ENCODE data around the gene VSIR.

VSIR gene

DNA sequence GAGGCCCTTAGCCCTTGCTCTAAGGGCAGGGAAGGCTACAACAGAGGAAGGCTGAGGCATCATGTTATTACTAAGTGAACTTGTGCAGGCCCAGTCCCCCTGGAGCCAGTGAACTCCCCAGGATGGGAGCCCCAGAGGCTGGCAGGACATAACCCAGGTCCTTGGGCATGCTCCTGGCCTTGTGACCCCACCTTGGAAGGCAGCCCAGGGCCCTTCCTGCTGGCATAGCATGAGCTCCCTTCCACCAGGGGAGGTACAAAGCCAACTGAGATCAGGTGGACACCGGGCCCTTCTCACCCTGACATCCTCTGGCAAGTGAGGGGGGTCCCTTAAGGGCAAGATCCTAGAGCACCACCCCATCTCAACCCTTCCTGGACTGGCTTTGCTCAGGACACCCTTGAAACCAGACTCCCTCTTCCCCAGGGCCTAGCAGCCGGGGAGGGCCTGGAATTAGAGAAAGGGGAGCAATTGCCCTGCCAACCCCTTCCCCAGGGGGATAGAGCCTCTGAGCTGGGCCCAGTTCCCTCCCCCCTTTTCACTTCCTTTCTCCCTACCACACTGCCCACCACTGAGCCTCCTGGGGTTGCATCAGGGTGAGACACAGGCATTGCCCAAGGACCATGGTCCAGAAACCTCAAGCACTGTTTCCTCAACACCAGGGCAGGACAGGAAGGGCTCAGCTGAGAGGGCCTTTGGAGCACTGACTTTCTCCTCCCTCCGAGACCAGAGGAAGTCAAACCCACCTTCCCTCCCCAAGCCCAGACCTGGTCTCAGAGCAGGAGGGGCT is 1.8 kb upstream of the VSIR start:
- DNase-seq (ENCODE audit: insufficient read length, low spot score) (no peak), FAIRE-seq (no peak)
- TF ChIP-seq, protein P1, sequence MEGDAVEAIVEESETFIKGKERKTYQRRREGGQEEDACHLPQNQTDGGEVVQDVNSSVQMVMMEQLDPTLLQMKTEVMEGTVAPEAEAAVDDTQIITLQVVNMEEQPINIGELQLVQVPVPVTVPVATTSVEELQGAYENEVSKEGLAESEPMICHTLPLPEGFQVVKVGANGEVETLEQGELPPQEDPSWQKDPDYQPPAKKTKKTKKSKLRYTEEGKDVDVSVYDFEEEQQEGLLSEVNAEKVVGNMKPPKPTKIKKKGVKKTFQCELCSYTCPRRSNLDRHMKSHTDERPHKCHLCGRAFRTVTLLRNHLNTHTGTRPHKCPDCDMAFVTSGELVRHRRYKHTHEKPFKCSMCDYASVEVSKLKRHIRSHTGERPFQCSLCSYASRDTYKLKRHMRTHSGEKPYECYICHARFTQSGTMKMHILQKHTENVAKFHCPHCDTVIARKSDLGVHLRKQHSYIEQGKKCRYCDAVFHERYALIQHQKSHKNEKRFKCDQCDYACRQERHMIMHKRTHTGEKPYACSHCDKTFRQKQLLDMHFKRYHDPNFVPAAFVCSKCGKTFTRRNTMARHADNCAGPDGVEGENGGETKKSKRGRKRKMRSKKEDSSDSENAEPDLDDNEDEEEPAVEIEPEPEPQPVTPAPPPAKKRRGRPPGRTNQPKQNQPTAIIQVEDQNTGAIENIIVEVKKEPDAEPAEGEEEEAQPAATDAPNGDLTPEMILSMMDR (IDR thresholded peaks at IDR 0.05; ENCODE audit: insufficient read depth, missing control alignments): no peak

DNA sequence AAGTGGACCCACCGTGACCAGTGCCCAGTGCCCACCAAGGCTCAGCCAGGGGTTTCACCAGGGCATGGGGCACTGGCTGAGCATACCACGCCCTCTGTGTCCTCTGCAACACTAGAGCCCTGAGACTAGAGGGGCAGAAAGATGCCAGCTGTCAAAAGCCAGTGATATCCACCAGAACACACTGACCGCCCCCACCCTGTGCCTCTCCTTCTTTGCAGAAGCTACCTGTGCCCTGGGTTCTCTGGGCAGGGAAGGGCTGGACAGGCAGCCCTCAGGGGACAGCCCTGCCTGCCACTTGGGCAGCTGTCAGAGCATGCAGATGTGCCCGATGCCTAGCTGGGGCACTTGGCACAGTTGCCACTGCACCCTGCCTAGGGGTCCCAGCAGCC is 494 bp downstream of the VSIR start:
- no peak for DNase-seq (ENCODE audit: insufficient read length, low spot score)
- FAIRE-seq: no peak
- TF ChIP-seq, protein P1 (IDR thresholded peaks at IDR 0.05; ENCODE audit: insufficient read depth, missing control alignments): no peak

DNA sequence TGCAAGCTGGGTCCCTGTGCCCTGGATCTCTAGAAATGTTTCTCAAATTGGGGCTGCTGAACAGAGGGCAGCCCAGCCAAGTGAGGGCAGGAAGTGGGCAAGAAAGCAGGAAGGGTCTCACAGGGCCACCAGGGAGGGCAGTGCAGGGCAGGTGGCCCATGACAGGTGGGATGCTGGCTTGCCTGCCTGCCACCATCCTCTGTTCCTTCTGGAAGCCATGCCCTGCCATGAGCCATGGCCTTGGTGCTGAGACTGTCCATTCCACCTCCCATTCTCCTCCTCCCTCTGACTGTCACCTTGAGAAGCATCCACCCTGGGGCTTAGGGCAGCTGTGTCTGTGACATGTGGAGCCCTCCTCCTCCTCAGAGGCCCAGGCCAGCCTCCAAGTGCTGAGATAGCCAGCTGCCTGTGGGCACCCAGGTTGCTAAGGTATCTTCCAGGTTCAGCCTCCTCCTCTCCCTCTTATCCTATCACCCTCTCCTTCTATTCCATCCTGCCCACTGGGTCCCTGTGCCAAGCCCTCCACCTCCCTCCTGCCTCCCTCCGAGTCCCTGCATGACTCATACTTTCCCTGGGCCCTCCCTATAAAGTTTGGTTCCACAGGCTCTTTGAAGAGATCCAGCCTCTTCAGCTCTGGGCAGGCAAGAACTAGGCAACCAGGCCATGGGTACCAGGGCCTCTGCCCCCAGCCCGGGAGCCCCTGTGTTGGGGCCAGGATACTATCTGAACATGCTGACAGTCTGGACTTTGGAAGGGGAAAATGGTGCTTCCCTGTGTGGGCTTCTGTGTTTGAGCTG is 1.3 kb downstream of the VSIR start:
- TF ChIP-seq, protein P1 (IDR thresholded peaks at IDR 0.05; ENCODE audit: insufficient read depth, missing control alignments): no peak
- DNase-seq (ENCODE audit: insufficient read length, low spot score) (no peak), FAIRE-seq (no peak)

DNA sequence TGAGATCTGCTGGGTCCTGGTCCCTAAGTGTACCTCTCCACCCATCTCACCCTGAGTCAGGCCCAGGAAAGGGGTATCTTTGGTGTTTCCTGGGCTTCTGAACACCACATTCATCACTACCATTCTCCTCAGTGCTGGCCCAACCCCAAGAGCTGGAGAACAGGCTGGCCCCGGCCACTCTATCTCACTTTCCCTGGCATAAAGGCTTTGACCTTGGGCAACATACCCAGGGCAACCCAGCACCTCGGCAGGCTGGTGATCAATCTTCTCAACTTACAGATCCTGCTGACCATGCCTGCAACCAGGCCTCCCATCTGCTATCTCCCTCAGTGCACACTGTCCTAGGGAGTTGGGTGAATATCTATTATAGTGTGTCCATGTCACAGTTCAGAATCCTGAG is 2.1 kb downstream of the VSIR start:
- no peak for FAIRE-seq
- no peak for DNase-seq (ENCODE audit: insufficient read length, low spot score)
- TF ChIP-seq, protein P1 (IDR thresholded peaks at IDR 0.05; ENCODE audit: insufficient read depth, missing control alignments): no peak

DNA sequence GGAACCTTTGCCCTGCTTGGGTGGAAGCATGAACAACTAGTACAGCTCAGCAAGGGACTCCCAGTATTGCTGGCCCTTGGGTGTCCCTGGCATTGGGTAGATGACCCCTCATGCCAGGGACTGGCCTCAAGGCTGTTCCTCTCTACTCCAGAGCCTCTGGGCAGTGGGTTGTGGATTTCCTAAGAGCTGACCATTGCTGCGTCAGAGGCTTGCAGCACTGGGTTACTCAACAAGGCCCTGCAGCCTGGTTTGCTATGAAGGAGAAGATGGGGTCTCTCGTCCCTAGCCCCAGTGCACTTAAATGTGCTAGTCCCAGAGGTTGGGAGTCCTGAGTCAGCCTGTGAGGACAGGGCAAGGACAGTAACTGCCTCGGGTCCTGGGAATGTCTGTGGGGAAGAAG is 2.5 kb downstream of the VSIR start:
- TF ChIP-seq, protein P1 (IDR thresholded peaks at IDR 0.05; ENCODE audit: insufficient read depth, missing control alignments): no peak
- DNase-seq (ENCODE audit: insufficient read length, low spot score) (no peak), FAIRE-seq (no peak)

DNA sequence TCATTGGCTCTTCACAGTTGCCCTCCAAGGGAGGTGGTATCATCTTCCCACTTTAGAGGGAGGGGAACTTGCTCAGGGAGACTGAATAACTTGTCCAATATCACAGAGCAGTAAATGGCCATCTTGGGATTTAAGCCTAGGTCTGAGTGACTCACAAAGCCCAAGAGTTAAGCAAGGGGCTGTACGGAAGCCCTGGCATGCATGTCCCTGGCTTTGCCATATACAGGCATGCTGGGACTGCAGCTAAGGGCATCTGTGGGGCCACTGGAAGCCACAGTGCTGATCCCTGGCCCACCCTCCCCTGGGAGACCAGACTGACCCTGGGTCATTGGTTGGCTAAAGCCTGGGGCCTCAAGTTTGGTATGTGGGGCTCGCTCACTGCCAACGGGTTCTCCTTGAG is 3.1 kb downstream of the VSIR start:
- TF ChIP-seq, protein P1 (IDR thresholded peaks at IDR 0.05; ENCODE audit: insufficient read depth, missing control alignments): no peak
- no peak for DNase-seq (ENCODE audit: insufficient read length, low spot score)
- FAIRE-seq: no peak
